ENCODE measurements around the gene ATXN1.

GRCh38 chr6:16719488-16719887 is 41.8 kb downstream of the ATXN1 start:
- TF ChIP-seq REST (IDR thresholded peaks at IDR 0.05; ENCODE audit: unreplicated experiment), result no peak
- TF ChIP-seq CTCF (conservative IDR thresholded peaks at IDR 0.05; ENCODE audit: low read depth in 2 of 2), result no peak
- TF ChIP-seq ETS1 (IDR thresholded peaks at IDR 0.05), result no peak
- no peak for TF ChIP-seq EZH2phosphoT487 (IDR thresholded peaks at IDR 0.05; ENCODE audit: unreplicated experiment)

Data from GM23338 (cell line).